HEK293 (cell line): Measurements from ENCODE around the gene CAPZB.

Source experiments
- CTCF ChIA-PET: fragments of 350-600 bp; formaldehyde crosslinking; extraction: SDS; loops from one replicate; lab custom pipeline; 2021; ENCODE audit warnings: antibody characterized with exemption; lab: Yijun Ruan, JAX
- POLR2A ChIA-PET: fragments of 300-600 bp; formaldehyde crosslinking; extraction: SDS; loops from one replicate; lab custom pipeline; 2020; ENCODE audit warnings: antibody characterized with exemption, inconsistent platforms; lab: Yijun Ruan, JAX
- H3K27ac ChIP-seq: fragments of 200-500 bp; sonication (Bioruptor generic); 2 replicates; pipeline ENCODE4 v1.5.1; 2014; ENCODE audit warnings: low read depth, low read length, control low read depth, inconsistent platforms; ENCODE audit errors: extremely low read depth
- H3K36me3 ChIP-seq, 2 experiments: fragments of 200-500 bp in 1 of 2; sonication (Bioruptor generic) in 1 of 2; 1 replicate in 1 of 2; 2 replicates in 1 of 2; pipeline ENCODE4 v1.5.1; 2014 to 2017; ENCODE audit warnings: inconsistent platforms in 2 of 2, low read length in 2 of 2; ENCODE audit not compliant: control insufficient read depth in 2 of 2, insufficient read depth in 1 of 2
- H3K4me1 ChIP-seq: fragments of 200-500 bp; sonication (Bioruptor generic); 2 replicates; pipeline ENCODE4 v1.5.1; 2014; ENCODE audit warnings: mild to moderate bottlenecking, low read length, inconsistent platforms; ENCODE audit not compliant: control insufficient read depth, insufficient read depth
- H3K4me3 ChIP-seq: 2 replicates; pipeline ENCODE4 v1.5.1; 2011; ENCODE audit warnings: low read depth, mild to moderate bottlenecking, control low read depth, low read length, moderate library complexity
- H3K9me3 ChIP-seq: fragments of 200-500 bp; sonication (Bioruptor generic); 2 replicates; pipeline ENCODE4 v1.5.1; 2014; ENCODE audit warnings: low read depth, low read length, inconsistent platforms; ENCODE audit not compliant: control insufficient read depth, insufficient read depth
- HOXA7 ChIP-seq: sonication (generic); formaldehyde crosslinking; IDR thresholded peaks from 2 replicates; pipeline ENCODE4 v1.8.1; 2022; ENCODE audit warnings: missing genetic modification reagents, borderline replicate concordance
- KLF1 ChIP-seq: fragments of 450-650 bp; formaldehyde crosslinking; IDR thresholded peaks from 2 replicates; pipeline ENCODE4 v1.5.1; 2016; ENCODE audit warnings: missing biosample characterization, missing genetic modification characterization
- KLF16 ChIP-seq: fragments of 450-650 bp; formaldehyde crosslinking; IDR thresholded peaks from 2 replicates; pipeline ENCODE4 v1.5.1; 2017; ENCODE audit warnings: missing biosample characterization, missing genetic modification characterization
- REPIN1 ChIP-seq: fragments of 450-650 bp; formaldehyde crosslinking; IDR thresholded peaks from 2 replicates; pipeline ENCODE4 v1.5.1; 2017; ENCODE audit warnings: missing biosample characterization, missing genetic modification characterization, low read depth
- ZFP3 ChIP-seq: fragments of 450-650 bp; formaldehyde crosslinking; IDR thresholded peaks from 2 replicates; pipeline ENCODE4 v1.5.1; 2016; ENCODE audit warnings: low read depth, missing biosample characterization, missing genetic modification characterization
- ZFP69B ChIP-seq: fragments of 450-650 bp; formaldehyde crosslinking; IDR thresholded peaks from 2 replicates; pipeline ENCODE4 v1.5.1; 2016; ENCODE audit warnings: missing biosample characterization, missing genetic modification characterization
- ZNF140 ChIP-seq: fragments of 450-650 bp; formaldehyde crosslinking; IDR thresholded peaks from 2 replicates; pipeline ENCODE4 v1.5.1; 2016; ENCODE audit warnings: missing biosample characterization, missing genetic modification characterization
- ZNF23 ChIP-seq: fragments of 450-650 bp; formaldehyde crosslinking; IDR thresholded peaks from 2 replicates; pipeline ENCODE4 v1.5.1; 2016; ENCODE audit warnings: missing biosample characterization, missing genetic modification characterization, borderline replicate concordance
- ZNF324 ChIP-seq: fragments of 450-650 bp; formaldehyde crosslinking; IDR thresholded peaks from 2 replicates; pipeline ENCODE4 v1.5.1; 2016; ENCODE audit warnings: missing biosample characterization, missing genetic modification characterization
- ZNF354C ChIP-seq: fragments of 450-650 bp; formaldehyde crosslinking; IDR thresholded peaks from 2 replicates; pipeline ENCODE4 v1.5.1; 2016; ENCODE audit warnings: missing biosample characterization, missing genetic modification characterization, low read depth, borderline replicate concordance
- ZNF416 ChIP-seq: fragments of 450-650 bp; formaldehyde crosslinking; IDR thresholded peaks from 2 replicates; pipeline ENCODE4 v1.5.1; 2016; ENCODE audit warnings: missing biosample characterization, missing genetic modification characterization
- ZNF473 ChIP-seq: fragments of 450-650 bp; formaldehyde crosslinking; IDR thresholded peaks from 2 replicates; pipeline ENCODE4 v1.5.1; 2017; ENCODE audit warnings: missing biosample characterization, missing genetic modification characterization
- ZNF600 ChIP-seq: fragments of 450-650 bp; formaldehyde crosslinking; IDR thresholded peaks from 2 replicates; pipeline ENCODE4 v1.5.1; 2016; ENCODE audit warnings: missing biosample characterization, missing genetic modification characterization
- ZNF664 ChIP-seq: fragments of 450-650 bp; formaldehyde crosslinking; IDR thresholded peaks from 2 replicates; pipeline ENCODE4 v1.5.1; 2016; ENCODE audit warnings: missing biosample characterization, missing genetic modification characterization
- ZNF791 ChIP-seq: fragments of 450-650 bp; formaldehyde crosslinking; IDR thresholded peaks from 2 replicates; pipeline ENCODE4 v1.5.1; 2016; ENCODE audit warnings: missing biosample characterization, missing genetic modification characterization
- ZSCAN23 ChIP-seq: fragments of 450-650 bp; formaldehyde crosslinking; IDR thresholded peaks from 2 replicates; pipeline ENCODE4 v1.5.1; 2016; ENCODE audit warnings: missing biosample characterization, missing genetic modification characterization
- ZXDB ChIP-seq: fragments of 450-650 bp; formaldehyde crosslinking; IDR thresholded peaks from 2 replicates; pipeline ENCODE4 v1.5.1; 2016; ENCODE audit warnings: missing biosample characterization, missing genetic modification characterization
- TF ChIP-seq, protein P1 (sequence below): fragments of 450-650 bp; formaldehyde crosslinking; IDR thresholded peaks from 2 replicates; pipeline ENCODE4 v1.5.1; 2017; ENCODE audit warnings: missing biosample characterization, missing genetic modification characterization
- TF ChIP-seq, protein P2 (sequence below): fragments of 450-650 bp; formaldehyde crosslinking; IDR thresholded peaks from 2 replicates; pipeline ENCODE4 v1.5.1; 2016; ENCODE audit warnings: missing biosample characterization, missing genetic modification characterization
- TF ChIP-seq, protein P3 (sequence below): fragments of 450-650 bp; formaldehyde crosslinking; IDR thresholded peaks from 2 replicates; pipeline ENCODE4 v1.5.1; 2016; ENCODE audit warnings: missing biosample characterization, missing genetic modification characterization
- TF ChIP-seq, protein P4 (sequence below): fragments of 450-650 bp; formaldehyde crosslinking; IDR thresholded peaks from 2 replicates; pipeline ENCODE4 v1.5.1; 2016; ENCODE audit warnings: missing biosample characterization, missing genetic modification characterization
- TF ChIP-seq, protein P5 (sequence below): fragments of 450-650 bp; formaldehyde crosslinking; IDR thresholded peaks from 2 replicates; pipeline ENCODE4 v1.5.1; 2016; ENCODE audit warnings: missing biosample characterization, missing genetic modification characterization

CAPZB gene

DNA sequence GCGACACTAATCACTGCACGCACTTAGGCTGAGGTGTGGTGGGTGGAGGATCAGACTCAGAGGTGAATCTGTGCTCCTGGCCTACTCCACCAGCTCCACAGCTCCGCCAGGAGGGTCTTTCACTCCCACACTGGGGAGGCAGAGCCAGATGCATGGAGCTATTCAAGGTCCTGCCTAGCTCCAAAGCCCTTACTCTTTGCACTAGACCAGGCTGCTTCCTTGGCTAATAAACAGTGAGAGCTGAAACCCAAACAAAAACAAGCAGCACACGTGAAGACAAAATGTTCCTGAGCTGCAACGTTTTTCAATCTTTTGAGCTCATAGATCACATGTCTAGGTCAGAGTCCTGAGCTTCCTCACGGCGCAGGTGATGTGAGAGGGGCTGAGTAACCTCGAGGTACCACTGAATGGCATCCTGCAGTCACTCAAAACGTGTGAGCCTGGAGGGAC is 19.2 kb downstream of the CAPZB start (continued):
- TF ChIP-seq, protein P1, sequence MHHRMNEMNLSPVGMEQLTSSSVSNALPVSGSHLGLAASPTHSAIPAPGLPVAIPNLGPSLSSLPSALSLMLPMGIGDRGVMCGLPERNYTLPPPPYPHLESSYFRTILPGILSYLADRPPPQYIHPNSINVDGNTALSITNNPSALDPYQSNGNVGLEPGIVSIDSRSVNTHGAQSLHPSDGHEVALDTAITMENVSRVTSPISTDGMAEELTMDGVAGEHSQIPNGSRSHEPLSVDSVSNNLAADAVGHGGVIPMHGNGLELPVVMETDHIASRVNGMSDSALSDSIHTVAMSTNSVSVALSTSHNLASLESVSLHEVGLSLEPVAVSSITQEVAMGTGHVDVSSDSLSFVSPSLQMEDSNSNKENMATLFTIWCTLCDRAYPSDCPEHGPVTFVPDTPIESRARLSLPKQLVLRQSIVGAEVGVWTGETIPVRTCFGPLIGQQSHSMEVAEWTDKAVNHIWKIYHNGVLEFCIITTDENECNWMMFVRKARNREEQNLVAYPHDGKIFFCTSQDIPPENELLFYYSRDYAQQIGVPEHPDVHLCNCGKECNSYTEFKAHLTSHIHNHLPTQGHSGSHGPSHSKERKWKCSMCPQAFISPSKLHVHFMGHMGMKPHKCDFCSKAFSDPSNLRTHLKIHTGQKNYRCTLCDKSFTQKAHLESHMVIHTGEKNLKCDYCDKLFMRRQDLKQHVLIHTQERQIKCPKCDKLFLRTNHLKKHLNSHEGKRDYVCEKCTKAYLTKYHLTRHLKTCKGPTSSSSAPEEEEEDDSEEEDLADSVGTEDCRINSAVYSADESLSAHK (tag by site-specific recombination): no peak
- no peak for TF ChIP-seq ZNF324

DNA sequence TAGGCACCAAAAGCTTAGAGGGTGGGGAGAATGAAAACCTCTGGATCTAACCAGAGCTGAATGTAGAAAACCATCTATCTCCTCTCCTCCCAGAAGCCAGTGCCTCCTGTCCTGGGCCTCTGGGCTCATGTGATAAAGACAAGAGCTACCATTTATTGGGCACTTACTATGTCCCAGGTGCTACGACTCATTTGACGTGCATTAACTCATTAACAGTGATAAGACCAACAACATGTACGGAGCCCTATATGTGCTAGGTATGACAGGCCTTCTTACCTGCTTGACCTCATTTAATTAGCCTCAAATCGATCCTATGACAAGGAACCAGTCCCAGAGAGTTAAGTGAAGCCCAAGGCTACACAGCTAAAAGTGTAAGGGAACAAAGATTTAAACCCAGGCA is 19.7 kb downstream of the CAPZB start:
- H3K9me3 ChIP-seq: no peaks in the 10 kb centered on the region
- POLR2A ChIA-PET: interaction anchor here (0.9 kb wide), 1 partner anchor 17 kb away, joined by 3 read pairs; no protein-coding TSS in a partner anchor
- H3K36me3 ChIP-seq: peaks cover 0 to 6% of the 10 kb centered on the region in 2 experiments; a peak in 1 of 3 replicates
- CTCF ChIA-PET: interaction anchor here (0.7 to 1.2 kb wide), 4 partner anchors 20 to 196 kb away, joined by 3 to 4 read pairs (median 3); no protein-coding TSS in a partner anchor
- no peak overlapping the region for H3K27ac ChIP-seq
- TF ChIP-seq ZNF664 (tag by site-specific recombination) (peak; percentile 84), ZXDB (tag by site-specific recombination) (no peak)
- H3K4me3 ChIP-seq: no peak overlapping the region
- H3K4me1 ChIP-seq: peaks cover 13% of the 10 kb centered on the region

DNA sequence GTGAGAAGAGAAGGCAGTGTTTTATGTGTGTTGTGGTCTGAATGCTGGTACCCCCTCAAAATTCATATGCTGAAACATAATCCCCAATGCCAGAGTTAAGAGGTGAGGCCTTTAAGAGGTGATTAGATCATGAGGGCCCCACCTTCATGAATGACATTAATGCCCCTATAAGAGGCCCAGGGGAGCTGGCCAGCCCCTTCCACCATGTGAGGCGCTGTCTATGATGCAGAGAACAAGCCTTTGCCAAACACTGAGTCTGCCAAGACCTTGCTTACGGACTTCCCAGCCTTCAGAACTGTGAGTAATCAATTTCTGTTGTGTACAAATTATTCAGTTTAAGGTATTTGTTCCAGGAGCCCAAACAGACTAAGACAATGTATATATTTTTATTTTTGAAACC is 20.2 kb downstream of the CAPZB start:
- H3K9me3 ChIP-seq: no peaks in the 10 kb centered on the region
- CTCF ChIA-PET: interaction anchor here (0.7 to 1.2 kb wide), 4 partner anchors 19 to 196 kb away, joined by 3 to 4 read pairs (median 4); no protein-coding TSS in a partner anchor
- POLR2A ChIA-PET: no interaction called here
- peaks cover 13% of the 10 kb centered on the region for H3K4me1 ChIP-seq
- peaks cover 0 to under 1% of the 10 kb centered on the region in 2 experiments; a peak in 1 of 3 replicates for H3K36me3 ChIP-seq
- no peak overlapping the region for H3K27ac ChIP-seq
- no peak for TF ChIP-seq HOXA7 (CRISPR knock-in tag)
- no peak for TF ChIP-seq ZNF473 (tag by site-specific recombination)
- no peak for TF ChIP-seq ZFP3 (tag by site-specific recombination)
- peak; percentile 47; the same call in 1 of the 2 replicates for TF ChIP-seq ZFP69B (tag by site-specific recombination)
- TF ChIP-seq, protein P2, sequence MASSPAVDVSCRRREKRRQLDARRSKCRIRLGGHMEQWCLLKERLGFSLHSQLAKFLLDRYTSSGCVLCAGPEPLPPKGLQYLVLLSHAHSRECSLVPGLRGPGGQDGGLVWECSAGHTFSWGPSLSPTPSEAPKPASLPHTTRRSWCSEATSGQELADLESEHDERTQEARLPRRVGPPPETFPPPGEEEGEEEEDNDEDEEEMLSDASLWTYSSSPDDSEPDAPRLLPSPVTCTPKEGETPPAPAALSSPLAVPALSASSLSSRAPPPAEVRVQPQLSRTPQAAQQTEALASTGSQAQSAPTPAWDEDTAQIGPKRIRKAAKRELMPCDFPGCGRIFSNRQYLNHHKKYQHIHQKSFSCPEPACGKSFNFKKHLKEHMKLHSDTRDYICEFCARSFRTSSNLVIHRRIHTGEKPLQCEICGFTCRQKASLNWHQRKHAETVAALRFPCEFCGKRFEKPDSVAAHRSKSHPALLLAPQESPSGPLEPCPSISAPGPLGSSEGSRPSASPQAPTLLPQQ (tag by site-specific recombination): peak; percentile 86
- TF ChIP-seq ZXDB (tag by site-specific recombination): no peak
- TF ChIP-seq KLF1: 0 out of 2 replicates have a peak, but pooled peaks have one; percentile 15
- H3K4me3 ChIP-seq: no peak overlapping the region

DNA sequence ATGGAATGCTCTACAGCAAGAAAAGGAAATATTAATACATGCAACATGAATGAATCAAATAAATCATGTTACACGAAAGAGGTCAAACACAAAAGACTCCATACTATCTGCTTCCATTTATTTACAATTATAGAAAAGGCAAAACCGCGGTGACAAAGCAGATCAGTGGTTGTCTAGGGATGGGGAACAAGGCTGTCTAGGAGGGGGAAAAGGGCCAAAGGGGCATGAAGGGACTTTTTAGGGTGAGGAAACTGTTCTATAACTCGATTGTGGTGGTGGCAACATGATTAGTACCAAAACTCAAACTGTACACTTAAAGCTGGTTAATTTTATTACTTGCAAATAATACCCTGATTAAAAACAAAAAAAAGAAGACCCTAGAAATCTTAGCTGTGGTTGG is 20.6 kb downstream of the CAPZB start:
- Histone ChIP-seq H3K9me3 (no peaks in the 10 kb centered on the region), H3K36me3 (no peaks in the 10 kb centered on the region), H3K4me3 (no peak overlapping the region), H3K4me1 (peaks cover 13% of the 10 kb centered on the region), H3K27ac (no peak overlapping the region)
- CTCF ChIA-PET: interaction anchor here (0.7 to 1.2 kb wide), 3 partner anchors 19 to 197 kb away, joined by 3 to 4 read pairs (median 4); no protein-coding TSS in a partner anchor
- POLR2A ChIA-PET: no interaction called here
- TF ChIP-seq ZNF791 (tag by site-specific recombination): no peak
- TF ChIP-seq ZNF140: no peak
- no peak for TF ChIP-seq ZSCAN23 (tag by site-specific recombination)
- TF ChIP-seq ZNF23 (tag by site-specific recombination): no peak
- TF ChIP-seq, protein P3, sequence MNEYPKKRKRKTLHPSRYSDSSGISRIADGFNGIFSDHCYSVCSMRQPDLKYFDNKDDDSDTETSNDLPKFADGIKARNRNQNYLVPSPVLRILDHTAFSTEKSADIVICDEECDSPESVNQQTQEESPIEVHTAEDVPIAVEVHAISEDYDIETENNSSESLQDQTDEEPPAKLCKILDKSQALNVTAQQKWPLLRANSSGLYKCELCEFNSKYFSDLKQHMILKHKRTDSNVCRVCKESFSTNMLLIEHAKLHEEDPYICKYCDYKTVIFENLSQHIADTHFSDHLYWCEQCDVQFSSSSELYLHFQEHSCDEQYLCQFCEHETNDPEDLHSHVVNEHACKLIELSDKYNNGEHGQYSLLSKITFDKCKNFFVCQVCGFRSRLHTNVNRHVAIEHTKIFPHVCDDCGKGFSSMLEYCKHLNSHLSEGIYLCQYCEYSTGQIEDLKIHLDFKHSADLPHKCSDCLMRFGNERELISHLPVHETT (tag by site-specific recombination): no peak
- no peak for TF ChIP-seq ZFP3 (tag by site-specific recombination)
- TF ChIP-seq, protein P4, sequence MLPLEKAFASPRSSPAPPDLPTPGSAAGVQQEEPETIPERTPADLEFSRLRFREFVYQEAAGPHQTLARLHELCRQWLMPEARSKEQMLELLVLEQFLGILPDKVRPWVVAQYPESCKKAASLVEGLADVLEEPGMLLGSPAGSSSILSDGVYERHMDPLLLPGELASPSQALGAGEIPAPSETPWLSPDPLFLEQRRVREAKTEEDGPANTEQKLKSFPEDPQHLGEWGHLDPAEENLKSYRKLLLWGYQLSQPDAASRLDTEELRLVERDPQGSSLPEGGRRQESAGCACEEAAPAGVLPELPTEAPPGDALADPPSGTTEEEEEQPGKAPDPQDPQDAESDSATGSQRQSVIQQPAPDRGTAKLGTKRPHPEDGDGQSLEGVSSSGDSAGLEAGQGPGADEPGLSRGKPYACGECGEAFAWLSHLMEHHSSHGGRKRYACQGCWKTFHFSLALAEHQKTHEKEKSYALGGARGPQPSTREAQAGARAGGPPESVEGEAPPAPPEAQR (tag by site-specific recombination): no peak
- no peak for TF ChIP-seq KLF16 (tag by site-specific recombination)
- TF ChIP-seq ZNF416: no peak
- TF ChIP-seq REPIN1 (tag by site-specific recombination): no peak
- TF ChIP-seq, protein P5, sequence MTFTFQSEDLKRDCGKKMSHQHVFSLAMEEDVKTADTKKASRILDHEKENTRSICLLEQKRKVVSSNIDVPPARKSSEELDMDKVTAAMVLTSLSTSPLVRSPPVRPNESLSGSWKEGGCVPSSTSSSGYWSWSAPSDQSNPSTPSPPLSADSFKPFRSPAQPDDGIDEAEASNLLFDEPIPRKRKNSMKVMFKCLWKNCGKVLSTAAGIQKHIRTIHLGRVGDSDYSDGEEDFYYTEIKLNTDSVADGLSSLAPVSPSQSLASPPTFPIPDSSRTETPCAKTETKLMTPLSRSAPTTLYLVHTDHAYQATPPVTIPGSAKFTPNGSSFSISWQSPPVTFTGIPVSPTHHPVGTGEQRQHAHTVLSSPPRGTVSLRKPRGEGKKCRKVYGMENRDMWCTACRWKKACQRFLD (tag by site-specific recombination): no peak
- no peak for TF ChIP-seq ZNF600 (tag by site-specific recombination)
- TF ChIP-seq ZNF354C (tag by site-specific recombination): no peak
